ENCODE measurements around the gene LPAR3. TPM values are rescaled to one million over a fixed set of nuclear protein-coding genes. Genes with fewer than 3 reads are reported as not detected.

LPAR3 gene
- under 1 TPM; 0.36 to 0.83 TPM for total RNA-seq

- Mint-ChIP-seq H3K4me1 (ENCODE audit: low read depth) (peaks cover 18% of the 10 kb centered on the region), H3K27ac (no peak within 1 kb of the TSS), H3K27me3 (peaks cover 27% of the 10 kb centered on the region), H3K9me3 (no peaks in the 10 kb centered on the region), H3K4me3 (peak within 1 kb of the TSS; percentile 65), H3K36me3 (no peaks in the 10 kb centered on the region)
- ChIA-PET CTCF (no interaction called here), POLR2A (interaction anchor here (0.7 kb wide), 1 partner anchor 169 kb away, joined by 3 read pairs; a partner anchor contains a TSS)
- intact Hi-C loops (cut with micrococcal nuclease): loop anchor here (2.0 kb wide), 1 partner anchor 110 kb away; no protein-coding TSS in a partner anchor
- DNase-seq: peak; percentile 50
Observed at GRCh38 chr1:84892705-84893618, at the start of gene LPAR3. LPAR3 (minus strand) TSS chr1:84893206; CDS start chr1:84866120, 27,086 bp downstream.

GRCh38 chr1:84941843-84942242 is 48.8 kb upstream of the LPAR3 start:
- POLR2A ChIA-PET: interaction anchor here (1.1 kb wide), 1 partner anchor 318 kb away, joined by 3 read pairs; no protein-coding TSS in a partner anchor
- Mint-ChIP-seq H3K4me1 (ENCODE audit: low read depth) (peaks cover 22% of the 10 kb centered on the region), H3K9me3 (no peaks in the 10 kb centered on the region), H3K36me3 (peaks cover 20% of the 10 kb centered on the region), H3K27me3 (no peaks in the 10 kb centered on the region), H3K27ac (no peak overlapping the region), H3K4me3 (no peak overlapping the region)
- CTCF ChIA-PET: interaction anchor here (1.4 to 9.9 kb wide), 2 partner anchors 86 to 314 kb away, joined by 8 to 229 read pairs; partner anchors contain the start of gene C1orf52
- intact Hi-C loops (cut with micrococcal nuclease): loop anchor here (10.0 kb wide), 2 partner anchors 437 to 1073 kb away; partner anchors contain the start of genes GNG5 and SPATA1
- DNase-seq: no peak

GRCh38 chr1:84940481-84940880 is 47.5 kb upstream of the LPAR3 start:
- H3K4me1 Mint-ChIP-seq (ENCODE audit: low read depth): peaks cover 17% of the 10 kb centered on the region
- no peak overlapping the region for H3K27ac Mint-ChIP-seq
- intact Hi-C loops (cut with micrococcal nuclease): loop anchor here (10.0 kb wide), 2 partner anchors 436 to 1074 kb away; partner anchors contain the start of genes GNG5 and SPATA1
- POLR2A ChIA-PET: no interaction called here
- CTCF ChIA-PET: interaction anchor here (9.9 kb wide), 1 partner anchor 316 kb away, joined by 229 read pairs; the partner anchor contains the start of gene C1orf52
- H3K4me3 Mint-ChIP-seq: no peak overlapping the region
- peaks cover 14% of the 10 kb centered on the region for H3K36me3 Mint-ChIP-seq
- H3K9me3 Mint-ChIP-seq: no peaks in the 10 kb centered on the region
- H3K27me3 Mint-ChIP-seq: no peaks in the 10 kb centered on the region
- DNase-seq: no peak

- peaks cover 8% of the 10 kb centered on the region for H3K36me3 Mint-ChIP-seq
- no peaks in the 10 kb centered on the region for H3K27me3 Mint-ChIP-seq
- H3K9me3 Mint-ChIP-seq: no peaks in the 10 kb centered on the region
- H3K27ac Mint-ChIP-seq: no peak overlapping the region
- intact Hi-C loops (cut with micrococcal nuclease): loop anchor here (10.0 kb wide), 3 partner anchors 315 to 1075 kb away; partner anchors contain the start of genes GNG5 and SPATA1
- H3K4me1 Mint-ChIP-seq (ENCODE audit: low read depth): peaks cover 9% of the 10 kb centered on the region
- DNase-seq: no peak
- no peak overlapping the region for H3K4me3 Mint-ChIP-seq
- POLR2A ChIA-PET: no interaction called here
- CTCF ChIA-PET: interaction anchor here (2.2 to 9.9 kb wide), 3 partner anchors 158 to 317 kb away, joined by 9 to 229 read pairs (median 47); partner anchors contain the start of gene C1orf52
Observed at GRCh38 chr1:84939761-84940160, 46.8 kb upstream of the LPAR3 start.

GRCh38 chr1:84939151-84939550 is 46.1 kb upstream of the LPAR3 start:
- DNase-seq: no peak
- H3K36me3 Mint-ChIP-seq: peaks cover 8% of the 10 kb centered on the region
- no peaks in the 10 kb centered on the region for H3K9me3 Mint-ChIP-seq
- peaks cover 4% of the 10 kb centered on the region for H3K4me1 Mint-ChIP-seq (ENCODE audit: low read depth)
- H3K27ac Mint-ChIP-seq: no peak overlapping the region
- CTCF ChIA-PET: interaction anchor here (1.5 to 5.4 kb wide), 4 partner anchors 157 to 320 kb away, joined by 5 to 47 read pairs (median 8); partner anchors contain the start of gene C1orf52
- intact Hi-C loops (cut with micrococcal nuclease): loop anchor here (10.0 kb wide), 1 partner anchor 314 kb away; no protein-coding TSS in a partner anchor
- no peak overlapping the region for H3K4me3 Mint-ChIP-seq
- H3K27me3 Mint-ChIP-seq: no peaks in the 10 kb centered on the region
- POLR2A ChIA-PET: no interaction called here

- ChIA-PET POLR2A (interaction anchor here (1.3 to 1.6 kb wide), 2 partner anchors 9 to 340 kb away, joined by 3 read pairs; partner anchors contain the start of gene BCL10), CTCF (interaction anchor here (0.5 to 5.4 kb wide), 29 partner anchors 8 to 866 kb away, joined by 3 to 47 read pairs (median 3); no protein-coding TSS in a partner anchor)
- peak; percentile 27 for DNase-seq
- no peak overlapping the region for H3K4me3 Mint-ChIP-seq
- intact Hi-C loops (cut with micrococcal nuclease): loop anchor here (1.0 to 10.0 kb wide), 5 partner anchors 154 to 494 kb away; no protein-coding TSS in a partner anchor
- H3K9me3 Mint-ChIP-seq: no peaks in the 10 kb centered on the region
- no peak overlapping the region for H3K27ac Mint-ChIP-seq
- no peaks in the 10 kb centered on the region for H3K27me3 Mint-ChIP-seq
- peaks cover 4% of the 10 kb centered on the region for H3K4me1 Mint-ChIP-seq (ENCODE audit: low read depth)
- H3K36me3 Mint-ChIP-seq: peaks cover 13% of the 10 kb centered on the region
Observed at GRCh38 chr1:84936116-84936810, 43.3 kb upstream of the LPAR3 start.

GRCh38 chr1:84933011-84933611 is 40.1 kb upstream of the LPAR3 start:
- peaks cover 13% of the 10 kb centered on the region for H3K4me1 Mint-ChIP-seq (ENCODE audit: low read depth)
- H3K27ac Mint-ChIP-seq: no peak overlapping the region
- no peaks in the 10 kb centered on the region for H3K27me3 Mint-ChIP-seq
- peaks cover 15% of the 10 kb centered on the region for H3K36me3 Mint-ChIP-seq
- DNase-seq: no peak
- intact Hi-C loops (cut with micrococcal nuclease): loop anchor here (10.0 kb wide), 1 partner anchor 308 kb away; no protein-coding TSS in a partner anchor
- H3K9me3 Mint-ChIP-seq: no peaks in the 10 kb centered on the region
- no peak overlapping the region for H3K4me3 Mint-ChIP-seq
- CTCF ChIA-PET: interaction anchor here (0.7 kb wide), 1 partner anchor 151 kb away, joined by 3 read pairs; no protein-coding TSS in a partner anchor
- POLR2A ChIA-PET: no interaction called here

GRCh38 chr1:84930831-84931230 is 37.8 kb upstream of the LPAR3 start:
- H3K36me3 Mint-ChIP-seq: peaks cover 19% of the 10 kb centered on the region
- no peak overlapping the region for H3K27ac Mint-ChIP-seq
- ChIA-PET CTCF (no interaction called here), POLR2A (no interaction called here)
- no peak for DNase-seq
- H3K9me3 Mint-ChIP-seq: no peaks in the 10 kb centered on the region
- intact Hi-C loops (cut with micrococcal nuclease): loop anchor here (10.0 kb wide), 1 partner anchor 306 kb away; no protein-coding TSS in a partner anchor
- H3K4me1 Mint-ChIP-seq (ENCODE audit: low read depth): peaks cover 9% of the 10 kb centered on the region
- no peaks in the 10 kb centered on the region for H3K27me3 Mint-ChIP-seq
- no peak overlapping the region for H3K4me3 Mint-ChIP-seq

GRCh38 chr1:84930329-84930728 is 37.3 kb upstream of the LPAR3 start:
- DNase-seq: no peak
- Mint-ChIP-seq H3K27ac (no peak overlapping the region), H3K27me3 (no peaks in the 10 kb centered on the region), H3K9me3 (no peaks in the 10 kb centered on the region), H3K36me3 (peaks cover 19% of the 10 kb centered on the region), H3K4me1 (ENCODE audit: low read depth) (peaks cover 9% of the 10 kb centered on the region), H3K4me3 (no peak overlapping the region)
- ChIA-PET POLR2A (no interaction called here), CTCF (no interaction called here)
- intact Hi-C loops (cut with micrococcal nuclease): loop anchor here (10.0 kb wide), 1 partner anchor 306 kb away; no protein-coding TSS in a partner anchor

GRCh38 chr1:84929581-84929980 is 36.6 kb upstream of the LPAR3 start:
- H3K4me3 Mint-ChIP-seq: no peak overlapping the region
- CTCF ChIA-PET: interaction anchor here (1.1 to 1.8 kb wide), 3 partner anchors 13 to 177 kb away, joined by 3 to 10 read pairs (median 4); no protein-coding TSS in a partner anchor
- intact Hi-C loops (cut with micrococcal nuclease): no loop called here
- DNase-seq: no peak
- no peaks in the 10 kb centered on the region for H3K27me3 Mint-ChIP-seq
- POLR2A ChIA-PET: no interaction called here
- no peak overlapping the region for H3K27ac Mint-ChIP-seq
- H3K9me3 Mint-ChIP-seq: no peaks in the 10 kb centered on the region
- H3K36me3 Mint-ChIP-seq: peaks cover 19% of the 10 kb centered on the region
- H3K4me1 Mint-ChIP-seq (ENCODE audit: low read depth): peaks cover 9% of the 10 kb centered on the region

GRCh38 chr1:84928979-84929378 is 36.0 kb upstream of the LPAR3 start:
- POLR2A ChIA-PET: no interaction called here
- no peak overlapping the region for H3K27ac Mint-ChIP-seq
- intact Hi-C loops (cut with micrococcal nuclease): no loop called here

More at GRCh38 chr1:84928979-84929378, 36.0 kb upstream of the LPAR3 start:
- CTCF ChIA-PET: interaction anchor here (1.1 to 1.8 kb wide), 3 partner anchors 14 to 176 kb away, joined by 3 to 10 read pairs (median 4); no protein-coding TSS in a partner anchor
- Mint-ChIP-seq H3K27me3 (no peaks in the 10 kb centered on the region), H3K9me3 (no peaks in the 10 kb centered on the region), H3K36me3 (peaks cover 19% of the 10 kb centered on the region), H3K4me3 (no peak overlapping the region), H3K4me1 (ENCODE audit: low read depth) (peaks cover 9% of the 10 kb centered on the region)
- DNase-seq: no peak

All from activated CD4-positive, alpha-beta memory T cell treated with anti-CD3 and anti-CD28 coated beads for 36 hours (primary cell).